WTC11 (cell line): ENCODE data around the gene FUNDC2. TPM values are rescaled to one million over a fixed set of nuclear protein-coding genes. Genes with fewer than 3 reads are reported as not detected.

ENCODE experiments used
- ELF4 ChIP-seq: sonication (generic); formaldehyde crosslinking; IDR thresholded peaks from 2 replicates; pipeline ENCODE4 v1.8.1; 2022; ENCODE audit warnings: low read depth, mild to moderate bottlenecking, moderate library complexity, missing genetic modification reagents
- FOXJ3 ChIP-seq: sonication (generic); formaldehyde crosslinking; IDR thresholded peaks from 2 replicates; pipeline ENCODE4 v1.9.0; 2021; ENCODE audit warnings: missing genetic modification reagents, mild to moderate bottlenecking, borderline replicate concordance
- TP53 ChIP-seq: sonication (generic); formaldehyde crosslinking; IDR thresholded peaks from 2 replicates; pipeline ENCODE4 v1.8.1; 2023; ENCODE audit warnings: mild to moderate bottlenecking, missing genetic modification reagents
- ZNF121 ChIP-seq: sonication (generic); formaldehyde crosslinking; IDR thresholded peaks from 2 replicates; pipeline ENCODE4 v1.8.0; 2023; ENCODE audit warnings: missing genetic modification reagents
- ZNF416 ChIP-seq: fragments of 250-450 bp; sonication (Bioruptor Pico); IDR thresholded peaks from 2 replicates; pipeline ENCODE4 v1.9.0; 2021; ENCODE audit warnings: mild to moderate bottlenecking, inconsistent platforms
- ZNF425 ChIP-seq: fragments of 250-450 bp; sonication (Bioruptor Pico); conservative IDR thresholded peaks from 2 replicates; pipeline ENCODE4 v1.9.0; 2021; ENCODE audit warnings: mild to moderate bottlenecking
- total RNA-seq: library from RNA; stranded (reverse); gene quantifications from 3 replicates; pipeline ENCODE4 v1.2.3, GENCODE V29; 2021

FUNDC2 gene
- total RNA-seq, 1 experiment from 2014 or later, result 60.7 TPM

DNA sequence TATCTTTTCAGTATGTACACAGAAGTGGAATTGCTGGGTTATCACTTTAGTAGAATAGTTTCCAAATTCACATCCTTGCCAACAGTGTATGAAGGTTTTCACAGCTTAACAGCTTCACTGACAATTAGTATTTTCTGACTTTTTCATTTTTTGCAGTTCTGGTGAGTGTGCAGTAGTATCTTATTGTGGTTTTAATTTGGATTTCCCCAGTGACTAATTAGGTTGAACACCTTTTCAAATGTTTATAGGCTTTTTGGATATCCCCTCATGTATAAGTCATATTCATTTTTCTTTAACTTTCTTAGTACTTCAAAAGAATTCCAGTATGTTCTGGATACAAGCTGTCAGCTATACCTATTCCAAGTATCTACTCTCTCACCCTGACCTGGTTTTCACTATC, 81.8 kb downstream of the FUNDC2 start (continued):
- no peak for TF ChIP-seq ZNF425
- TF ChIP-seq ELF4 (CRISPR knock-in tag), result no peak
- TF ChIP-seq FOXJ3 (CRISPR knock-in tag), result no peak
- no peak for TF ChIP-seq TP53
- TF ChIP-seq ZNF416 (CRISPR knock-in tag), result no peak
- no peak for TF ChIP-seq ZNF121

Other genes starting within 250 kb of the FUNDC2 start
- 14.3 to 15.8 TPM (median 14.7 TPM) in 3 replicates for gene MPP1, start 221.4 kb upstream of the FUNDC2 start, total RNA-seq
- gene SMIM9, start 192.2 kb upstream of the FUNDC2 start, total RNA-seq, result not detected in 3 replicates
- 26.8 to 30.2 TPM (median 28.7 TPM) in 3 replicates for gene F8A1, start 140.5 kb upstream of the FUNDC2 start, total RNA-seq
- 1.6 to 2.6 TPM (median 2.2 TPM) in 3 replicates for gene F8, start 4.1 kb upstream of the FUNDC2 start, total RNA-seq
- 3.0 to 6.4 TPM (median 5.9 TPM) in 3 replicates for gene CMC4, start 44.3 kb downstream of the FUNDC2 start, total RNA-seq
- gene MTCP1, start 44.3 kb downstream of the FUNDC2 start, total RNA-seq, result 8.6 to 12.8 TPM (median 10.1 TPM) in 3 replicates
- 18.5 to 19.6 TPM (median 19.4 TPM) in 3 replicates for gene BRCC3, start 44.7 kb downstream of the FUNDC2 start, total RNA-seq
- 50.5 to 69.3 TPM (median 60.0 TPM) in 3 replicates for gene VBP1, start 189.6 kb downstream of the FUNDC2 start, total RNA-seq
- 6.9 to 8.0 TPM (median 7.2 TPM) in 3 replicates for gene RAB39B, start 237.6 kb downstream of the FUNDC2 start, total RNA-seq